Lung (tissue), 12 donors: ENCODE data around the gene HSPE1. TPM values are rescaled to one million over a fixed set of nuclear protein-coding genes. Genes with fewer than 3 reads are reported as not detected.

Experiments
- ATAC-seq: fragments of 200-7000 bp; cut with Tn5 transposase; one replicate; pipeline ENCODE4 v1.9.1; 2020; ENCODE audit warnings: moderate number of reproducible peaks; ENCODE audit not compliant: insufficient read depth, low FRiP score
- DNase-seq, 3 donors: peaks; one replicate each; pipeline ENCODE4 v3.0.0-alpha.2; 2013 to 2017
- H3K27ac ChIP-seq, 2 donors: one replicate each; pipeline ENCODE4 v1.5.1; 2013; ENCODE audit warnings: mild to moderate bottlenecking in 2 of 2, moderate library complexity in 2 of 2, control low read depth in 1 of 2, inconsistent platforms in 1 of 2, low read depth in 1 of 2, low read length in 1 of 2
- H3K27me3 ChIP-seq, 3 donors: one replicate each; pipeline ENCODE4 v1.5.1; 2013; ENCODE audit warnings: low read length in 2 of 3; ENCODE audit not compliant: control insufficient read depth in 3 of 3, insufficient read depth in 3 of 3
- H3K36me3 ChIP-seq, 4 donors: one replicate each; pipeline ENCODE4 v1.5.1; 2013; ENCODE audit warnings: low read length in 4 of 4, mild to moderate bottlenecking in 1 of 4, moderate library complexity in 1 of 4; ENCODE audit not compliant: control insufficient read depth in 4 of 4, insufficient read depth in 4 of 4
- H3K4me1 ChIP-seq, 5 donors: one replicate each; pipeline ENCODE4 v1.5.1; 2013; ENCODE audit warnings: low read length in 5 of 5, mild to moderate bottlenecking in 2 of 5, moderate library complexity in 1 of 5; ENCODE audit not compliant: control insufficient read depth in 5 of 5, insufficient read depth in 5 of 5
- H3K4me3 ChIP-seq: one replicate; pipeline ENCODE4 v1.5.1; 2013; ENCODE audit warnings: mild to moderate bottlenecking, control low read depth, moderate library complexity
- H3K9ac ChIP-seq, 2 donors: one replicate each; pipeline ENCODE4 v1.5.1; 2013; ENCODE audit warnings: low read length in 2 of 2, control low read depth in 1 of 2; ENCODE audit not compliant: insufficient read depth in 1 of 2
- H3K9me3 ChIP-seq, 4 donors: one replicate each; pipeline ENCODE4 v1.5.1; 2013; ENCODE audit warnings: low read length in 3 of 4, mild to moderate bottlenecking in 1 of 4, moderate library complexity in 1 of 4; ENCODE audit not compliant: control insufficient read depth in 4 of 4, insufficient read depth in 3 of 4
- WGBS, 2 donors: extraction: QIAGEN DNeasy Blood & Tissue Kit; methylation state at CpG; one replicate each; pipeline ENCODE4 v1.1.7; 2013; 5-methylcytosine and 5-hydroxymethylcytosine counted together
- polyA plus RNA-seq, 2 donors: library from polyadenylated mRNA; stranded (reverse); fragments of 200-250 nt; gene quantifications; one replicate each; pipeline ENCODE4 v1.2.1, GENCODE V29; 2013
- total RNA-seq, 2 donors: library from RNA; depleted of rRNA in 1 of 2; stranded (reverse); fragments of >200 nt in 1 of 2; gene quantifications; one replicate each; pipeline ENCODE4 v1.2.1, GENCODE V29; 2014 to 2021
- TF ChIP-seq, protein P1 (sequence below): IDR thresholded peaks from 2 replicates; pipeline ENCODE4 v1.5.1; 2012; ENCODE audit warnings: mild to moderate bottlenecking; ENCODE audit errors: control extremely low read depth, extremely low read depth
- donor health status: control.
- donor health status: control.
- donor health status: Bipolar disorder and iron deficiency.
- donor health status: healthy.
- donor health status: DM: yes; HTN: yes; CAD: no.

The HSPE1 gene
- total and polyA plus RNA-seq, 4 donors: 64.6 to 332 (median 152) TPM

GRCh38 chr2:197454923-197455322, 45.3 kb upstream of the HSPE1 start:
- H3K9ac ChIP-seq: peak overlapping the region; percentile 97
- ATAC-seq (no peak), DNase-seq (no peak)
- peaks cover 0 to 2% (median 0%) of the 10 kb centered on the region in 4 donors for H3K36me3 ChIP-seq
- no peaks in the 10 kb centered on the region for H3K9me3 ChIP-seq
- TF ChIP-seq, protein P1, sequence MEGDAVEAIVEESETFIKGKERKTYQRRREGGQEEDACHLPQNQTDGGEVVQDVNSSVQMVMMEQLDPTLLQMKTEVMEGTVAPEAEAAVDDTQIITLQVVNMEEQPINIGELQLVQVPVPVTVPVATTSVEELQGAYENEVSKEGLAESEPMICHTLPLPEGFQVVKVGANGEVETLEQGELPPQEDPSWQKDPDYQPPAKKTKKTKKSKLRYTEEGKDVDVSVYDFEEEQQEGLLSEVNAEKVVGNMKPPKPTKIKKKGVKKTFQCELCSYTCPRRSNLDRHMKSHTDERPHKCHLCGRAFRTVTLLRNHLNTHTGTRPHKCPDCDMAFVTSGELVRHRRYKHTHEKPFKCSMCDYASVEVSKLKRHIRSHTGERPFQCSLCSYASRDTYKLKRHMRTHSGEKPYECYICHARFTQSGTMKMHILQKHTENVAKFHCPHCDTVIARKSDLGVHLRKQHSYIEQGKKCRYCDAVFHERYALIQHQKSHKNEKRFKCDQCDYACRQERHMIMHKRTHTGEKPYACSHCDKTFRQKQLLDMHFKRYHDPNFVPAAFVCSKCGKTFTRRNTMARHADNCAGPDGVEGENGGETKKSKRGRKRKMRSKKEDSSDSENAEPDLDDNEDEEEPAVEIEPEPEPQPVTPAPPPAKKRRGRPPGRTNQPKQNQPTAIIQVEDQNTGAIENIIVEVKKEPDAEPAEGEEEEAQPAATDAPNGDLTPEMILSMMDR: no peak
- H3K27me3 ChIP-seq: no peaks in the 10 kb centered on the region
- H3K4me3 ChIP-seq: no peak overlapping the region
- no peak overlapping the region for H3K27ac ChIP-seq
- H3K4me1 ChIP-seq: peaks cover 4 to 12% (median 6%) of the 10 kb centered on the region in 5 donors
- 87 to 89% methylated on average over 2 of the region's 2 CpGs for WGBS, 2 donors

DNA sequence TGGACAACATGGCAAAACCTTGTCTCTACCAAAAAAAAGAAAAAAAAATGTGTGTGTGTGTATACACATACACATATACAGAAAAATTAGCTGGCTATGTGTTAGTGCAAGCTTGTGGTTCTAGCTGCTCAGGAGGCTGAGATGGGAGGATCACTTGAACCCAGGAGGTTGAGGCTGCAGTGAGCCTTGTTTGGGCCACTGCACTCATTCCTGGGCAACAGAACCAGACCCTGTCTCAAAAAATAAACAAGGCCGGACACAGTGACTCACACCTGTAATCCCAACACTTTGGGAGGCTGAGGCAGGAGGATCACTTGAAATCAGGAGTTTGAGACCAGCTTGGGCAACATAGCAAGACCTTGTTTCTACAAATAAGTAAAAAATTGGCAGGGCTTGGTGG, 44.8 kb upstream of the HSPE1 start:
- no peaks in the 10 kb centered on the region for H3K27me3 ChIP-seq
- peaks cover 0 to 3% (median 2%) of the 10 kb centered on the region in 4 donors for H3K36me3 ChIP-seq
- no peak for DNase-seq
- ATAC-seq: no peak
- H3K27ac ChIP-seq: no peak overlapping the region
- H3K4me1 ChIP-seq: peaks cover 4 to 12% (median 6%) of the 10 kb centered on the region in 5 donors
- WGBS, 2 donors: 95 to 100% methylated on average over 1 of the region's 1 CpG
- H3K9me3 ChIP-seq: no peaks in the 10 kb centered on the region
- H3K4me3 ChIP-seq: no peak overlapping the region
- no peak overlapping the region for H3K9ac ChIP-seq
- TF ChIP-seq, protein P1: no peak

DNA sequence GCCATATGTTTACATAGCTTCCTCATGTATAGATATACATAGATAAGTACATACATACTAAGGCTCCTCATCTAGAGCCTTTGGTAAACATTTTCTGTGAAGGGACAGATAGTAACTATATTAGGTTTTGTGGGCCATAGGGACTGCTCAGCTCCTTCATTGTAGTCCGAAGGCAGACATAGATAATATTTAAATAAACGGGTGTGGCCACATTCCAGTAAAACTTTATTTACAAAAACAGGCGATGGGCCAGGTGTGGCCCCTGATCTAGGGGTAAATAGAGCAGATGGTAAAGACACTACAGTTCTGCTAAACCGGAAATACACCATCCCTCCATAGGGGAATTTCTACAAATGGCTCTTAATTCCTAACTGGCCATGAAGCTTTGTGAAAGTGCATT, 39.5 kb upstream of the HSPE1 start:
- Histone ChIP-seq H3K9ac (no peak overlapping the region), H3K27ac (no peak overlapping the region), H3K4me3 (no peak overlapping the region), H3K4me1 (peaks cover 0 to 7% (median 3%) of the 10 kb centered on the region in 5 donors), H3K36me3 (peaks cover 4 to 18% (median 13%) of the 10 kb centered on the region in 4 donors), H3K27me3 (no peaks in the 10 kb centered on the region), H3K9me3 (no peaks in the 10 kb centered on the region)
- WGBS, 2 donors: 81 to 86% methylated on average over 4 of the region's 4 CpGs
- DNase-seq (no peak), ATAC-seq (no peak)
- TF ChIP-seq, protein P1: no peak

DNA sequence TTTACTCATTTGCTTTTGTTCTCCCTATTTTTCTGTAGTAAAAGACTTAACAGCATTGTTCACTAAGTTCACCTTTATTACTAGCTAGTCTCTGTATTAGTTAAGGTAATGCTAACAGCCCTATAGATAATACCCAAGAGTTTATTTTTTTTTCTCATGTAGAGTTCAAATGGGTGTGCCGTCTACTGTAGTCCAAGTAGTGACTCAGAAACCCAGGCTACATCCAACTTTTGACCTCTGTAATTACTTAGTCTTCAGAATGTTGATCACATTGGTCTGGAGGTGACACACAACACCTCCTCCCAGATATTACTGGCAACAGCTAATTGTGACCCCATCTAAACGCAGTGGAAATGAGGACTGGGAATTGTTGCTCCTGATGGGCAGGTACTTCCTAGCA, 39.1 kb upstream of the HSPE1 start:
- Histone ChIP-seq H3K9ac (no peak overlapping the region), H3K27me3 (no peaks in the 10 kb centered on the region), H3K4me3 (no peak overlapping the region), H3K27ac (no peak overlapping the region), H3K9me3 (no peaks in the 10 kb centered on the region), H3K36me3 (peaks cover 5 to 19% (median 13%) of the 10 kb centered on the region in 4 donors), H3K4me1 (peaks cover 0 to 7% (median 3%) of the 10 kb centered on the region in 5 donors)
- DNase-seq (no peak), ATAC-seq (no peak)
- TF ChIP-seq, protein P1: no peak
- 90 to 96% methylated on average over 2 of the region's 2 CpGs for WGBS, 2 donors
